ENCODE data around the gene WFDC12.
"Not testable (repeated sequence)": the region's sequence is repeated elsewhere in the genome, so short reads cannot be mapped to it uniquely, and the experiment has no call there.

The WFDC12 gene

DNA sequence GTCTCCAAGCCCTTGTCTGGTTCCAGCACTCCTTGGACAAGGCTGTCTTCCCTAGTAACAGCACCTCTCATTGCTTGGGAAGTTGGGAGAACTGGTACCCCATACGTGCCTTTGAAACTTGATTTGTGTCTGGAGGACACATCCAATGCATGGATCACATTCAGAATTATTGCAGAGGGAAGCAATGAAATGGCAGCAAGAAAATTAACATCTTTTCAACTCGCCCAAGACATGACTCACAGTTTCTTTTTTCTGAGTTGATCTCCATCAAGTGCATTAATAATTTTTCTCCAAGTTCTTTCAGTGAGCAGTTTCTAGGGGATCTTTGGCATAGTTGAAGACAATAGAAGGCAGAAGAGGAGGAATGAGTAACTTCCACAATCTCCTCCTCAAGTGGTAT, 28.1 kb upstream of the WFDC12 start:
- no peak for DNase-seq (ENCODE audit: insufficient read length, low spot score)
- TF ChIP-seq POLR2AphosphoS5 (IDR thresholded peaks at IDR 0.05; ENCODE audit: low read depth, low read length) (no peak), POLR2A (IDR thresholded peaks at IDR 0.05; ENCODE audit: low read depth, low read length) (no peak), TAF1 (IDR thresholded peaks at IDR 0.05; ENCODE audit: low read depth, low read length) (no peak), PAX5 (IDR thresholded peaks at IDR 0.05; ENCODE audit: insufficient read depth, low read length, severe bottlenecking) (no peak), SPI1 (IDR thresholded peaks at IDR 0.05; ENCODE audit: low read depth, low read length) (no peak), POU2F2 (IDR thresholded peaks at IDR 0.05; ENCODE audit: low read depth, low read length) (no peak)
- no peak for FAIRE-seq

DNA sequence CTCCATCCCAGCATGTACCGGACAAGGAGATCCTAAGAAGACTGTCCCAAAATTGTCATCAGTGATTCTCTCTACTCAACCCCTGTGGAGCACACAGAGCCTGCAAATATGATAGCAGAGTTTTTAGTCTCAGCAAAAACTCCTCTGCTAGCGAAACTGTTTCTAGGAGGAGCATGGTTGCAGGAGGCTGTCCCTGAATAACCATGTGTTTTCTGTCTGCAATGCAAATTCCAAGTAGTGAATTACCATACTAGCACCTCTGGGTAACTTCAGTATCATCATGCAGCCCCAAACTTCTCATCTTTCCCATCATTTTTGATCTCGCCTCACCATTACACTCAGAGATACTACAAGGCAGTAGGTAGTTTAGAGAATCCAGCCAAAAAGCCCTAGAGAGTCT, 24.8 kb upstream of the WFDC12 start:
- TF ChIP-seq POLR2AphosphoS5 (IDR thresholded peaks at IDR 0.05; ENCODE audit: low read depth, low read length) (no peak), SPI1 (IDR thresholded peaks at IDR 0.05; ENCODE audit: low read depth, low read length) (no peak), POU2F2 (IDR thresholded peaks at IDR 0.05; ENCODE audit: low read depth, low read length) (no peak), TAF1 (IDR thresholded peaks at IDR 0.05; ENCODE audit: low read depth, low read length) (no peak), PAX5 (IDR thresholded peaks at IDR 0.05; ENCODE audit: insufficient read depth, low read length, severe bottlenecking) (no peak), POLR2A (IDR thresholded peaks at IDR 0.05; ENCODE audit: low read depth, low read length) (no peak)
- FAIRE-seq: no peak
- DNase-seq (ENCODE audit: insufficient read length, low spot score): no peak

DNA sequence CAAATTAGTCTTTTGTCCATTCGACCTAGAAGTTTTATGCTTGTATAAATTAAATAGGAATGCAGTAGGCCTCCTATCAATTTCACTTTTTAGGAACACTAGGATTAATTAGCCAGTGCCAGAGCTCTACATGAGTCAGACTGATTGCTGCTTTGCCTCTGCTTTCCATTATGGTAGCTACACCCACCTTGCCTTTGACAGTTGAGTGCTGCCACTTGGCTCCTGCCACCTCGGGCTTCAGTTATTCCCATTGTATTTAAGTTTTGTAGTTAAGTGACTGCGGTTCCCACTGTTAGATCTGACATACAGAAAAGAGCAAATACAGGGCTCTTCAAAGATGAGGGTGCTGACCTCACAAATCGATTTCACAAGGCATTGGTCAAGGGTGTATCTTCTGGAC, 16.6 kb upstream of the WFDC12 start:
- TF ChIP-seq SPI1 (IDR thresholded peaks at IDR 0.05; ENCODE audit: low read depth, low read length) (no peak), POU2F2 (IDR thresholded peaks at IDR 0.05; ENCODE audit: low read depth, low read length) (no peak), POLR2AphosphoS5 (IDR thresholded peaks at IDR 0.05; ENCODE audit: low read depth, low read length) (no peak), PAX5 (IDR thresholded peaks at IDR 0.05; ENCODE audit: insufficient read depth, low read length, severe bottlenecking) (no peak), POLR2A (IDR thresholded peaks at IDR 0.05; ENCODE audit: low read depth, low read length) (no peak), TAF1 (IDR thresholded peaks at IDR 0.05; ENCODE audit: low read depth, low read length) (no peak)
- FAIRE-seq: no peak
- DNase-seq (ENCODE audit: insufficient read length, low spot score): no peak

DNA sequence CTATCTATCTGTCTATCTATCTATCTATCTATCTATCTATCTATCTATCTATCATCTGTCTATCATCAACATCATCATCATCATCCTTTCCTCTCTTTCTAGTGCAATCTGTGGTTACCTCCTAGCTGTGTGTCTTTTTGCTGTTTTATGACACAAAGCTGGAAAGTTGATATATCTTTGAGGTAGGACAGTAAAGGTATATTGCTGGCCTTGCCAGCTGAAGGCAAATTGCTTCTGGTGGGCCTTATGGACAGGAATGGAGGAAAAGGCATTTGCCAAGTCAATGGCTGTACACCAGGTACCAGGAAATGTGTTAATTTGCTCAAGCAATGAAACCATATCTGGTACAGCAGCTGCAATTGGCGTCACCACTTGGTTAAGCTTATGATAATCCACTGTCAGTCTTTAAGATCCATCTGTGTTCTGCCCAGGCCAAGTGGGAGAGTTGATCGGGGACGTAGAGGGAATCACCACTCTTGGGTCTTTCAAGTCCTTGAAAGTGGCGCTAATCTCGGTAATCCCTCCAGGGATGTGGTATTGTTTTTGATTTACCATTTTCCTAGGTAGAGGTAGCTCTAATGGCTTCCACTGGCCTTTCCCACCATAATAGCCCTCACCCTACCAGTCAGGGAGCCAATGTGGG, 15.6 kb upstream of the WFDC12 start:
- FAIRE-seq; DNase-seq (ENCODE audit: insufficient read length, low spot score): not testable (repeated sequence)

DNA sequence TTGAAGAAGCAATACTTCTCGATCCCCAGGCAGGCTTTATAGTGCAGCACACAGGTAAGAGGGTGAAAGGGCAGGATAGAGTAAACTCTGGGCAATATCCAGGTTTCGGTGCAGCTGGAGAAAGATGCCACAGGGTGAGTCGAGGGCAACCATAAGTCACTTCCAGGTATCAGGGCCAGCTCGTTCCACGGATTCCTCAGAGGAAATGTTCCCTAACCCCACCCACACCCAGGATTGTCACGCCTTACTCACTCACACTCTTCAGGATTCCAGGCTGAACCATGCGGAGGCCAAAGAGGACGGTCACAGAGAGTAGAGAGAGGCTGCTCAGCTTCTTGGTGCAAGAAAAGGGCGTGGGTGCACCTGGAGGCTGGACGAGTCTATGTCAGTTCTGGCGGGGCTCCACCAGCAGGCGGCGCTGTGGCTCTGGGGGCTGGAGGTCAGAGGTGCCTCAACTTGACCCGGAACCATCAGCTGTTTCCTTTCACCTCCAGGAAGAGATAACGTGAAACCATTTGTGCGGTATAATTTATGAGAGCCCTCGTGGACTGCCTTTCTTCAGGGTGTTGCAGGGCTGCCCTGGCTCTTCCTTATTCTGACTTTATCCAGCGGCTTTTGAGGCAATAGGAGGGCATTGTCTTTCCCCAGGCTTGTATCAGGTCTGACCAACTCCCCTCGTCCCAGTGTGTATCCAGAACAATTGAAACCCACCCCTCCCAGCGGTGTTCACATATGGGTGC, 14.5 kb upstream of the WFDC12 start:
- DNase-seq (ENCODE audit: insufficient read length, low spot score) (peak; percentile 33), FAIRE-seq (no peak)

DNA sequence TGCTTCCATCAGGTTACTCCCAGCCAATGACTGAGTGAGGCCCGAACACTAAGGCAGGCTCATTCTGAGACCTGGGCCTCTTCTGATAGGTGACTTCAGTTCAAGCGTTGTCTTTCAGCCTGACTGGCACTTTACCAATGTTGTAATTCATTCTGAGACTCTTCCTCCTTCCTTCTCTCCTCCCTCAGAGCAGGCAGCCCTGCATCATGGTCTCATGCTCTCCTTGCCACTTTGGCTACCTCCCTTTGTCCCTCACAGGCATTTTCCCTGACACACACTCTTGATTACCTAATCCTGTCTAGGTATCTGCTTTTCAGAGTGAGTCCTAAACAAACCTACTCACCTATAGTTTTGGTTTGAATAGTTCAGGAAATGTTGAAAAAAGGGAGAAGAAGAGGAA, 12.6 kb upstream of the WFDC12 start:
- FAIRE-seq: no peak
- no peak for DNase-seq (ENCODE audit: insufficient read length, low spot score)
- TF ChIP-seq SPI1 (IDR thresholded peaks at IDR 0.05; ENCODE audit: low read depth, low read length): no peak
- no peak for TF ChIP-seq TAF1 (IDR thresholded peaks at IDR 0.05; ENCODE audit: low read depth, low read length)
- TF ChIP-seq PAX5 (IDR thresholded peaks at IDR 0.05; ENCODE audit: insufficient read depth, low read length, severe bottlenecking): no peak
- no peak for TF ChIP-seq POLR2AphosphoS5 (IDR thresholded peaks at IDR 0.05; ENCODE audit: low read depth, low read length)
- no peak for TF ChIP-seq POLR2A (IDR thresholded peaks at IDR 0.05; ENCODE audit: low read depth, low read length)
- TF ChIP-seq POU2F2 (IDR thresholded peaks at IDR 0.05; ENCODE audit: low read depth, low read length): no peak

More for the DNA sequence above, 14.5 kb upstream of the WFDC12 start:
- TF ChIP-seq PAX5 (IDR thresholded peaks at IDR 0.05; ENCODE audit: insufficient read depth, low read length, severe bottlenecking) (no peak), POLR2AphosphoS5 (IDR thresholded peaks at IDR 0.05; ENCODE audit: low read depth, low read length) (no peak), POLR2A (IDR thresholded peaks at IDR 0.05; ENCODE audit: low read depth, low read length) (no peak), POU2F2 (IDR thresholded peaks at IDR 0.05; ENCODE audit: low read depth, low read length) (no peak), TAF1 (IDR thresholded peaks at IDR 0.05; ENCODE audit: low read depth, low read length) (no peak), SPI1 (IDR thresholded peaks at IDR 0.05; ENCODE audit: low read depth, low read length) (no peak)

DNA sequence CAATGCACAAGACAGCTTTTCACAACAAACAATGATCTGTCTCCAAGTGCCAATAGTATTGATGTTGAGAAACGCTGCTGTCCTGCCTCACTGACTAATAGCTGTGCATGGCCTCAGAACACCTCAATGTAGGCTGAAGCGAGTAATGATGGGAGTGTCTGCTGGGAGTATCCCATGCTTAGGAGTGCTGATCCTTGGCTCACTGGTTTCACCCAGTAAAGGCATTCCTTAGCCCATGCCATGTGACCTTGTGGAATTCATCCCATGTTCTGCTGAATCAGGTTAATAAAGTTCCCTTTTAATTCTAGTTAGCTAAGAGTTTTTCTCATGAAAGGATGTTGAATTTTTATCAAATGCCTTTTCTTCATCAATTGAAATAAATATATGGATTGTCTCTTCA, 3.8 kb upstream of the WFDC12 start:
- no peak for DNase-seq (ENCODE audit: insufficient read length, low spot score)
- TF ChIP-seq SPI1 (IDR thresholded peaks at IDR 0.05; ENCODE audit: low read depth, low read length): no peak
- TF ChIP-seq PAX5 (IDR thresholded peaks at IDR 0.05; ENCODE audit: insufficient read depth, low read length, severe bottlenecking): no peak
- no peak for TF ChIP-seq POU2F2 (IDR thresholded peaks at IDR 0.05; ENCODE audit: low read depth, low read length)
- TF ChIP-seq TAF1 (IDR thresholded peaks at IDR 0.05; ENCODE audit: low read depth, low read length): no peak
- no peak for TF ChIP-seq POLR2A (IDR thresholded peaks at IDR 0.05; ENCODE audit: low read depth, low read length)
- no peak for TF ChIP-seq POLR2AphosphoS5 (IDR thresholded peaks at IDR 0.05; ENCODE audit: low read depth, low read length)
- FAIRE-seq: peak; percentile 9

DNA sequence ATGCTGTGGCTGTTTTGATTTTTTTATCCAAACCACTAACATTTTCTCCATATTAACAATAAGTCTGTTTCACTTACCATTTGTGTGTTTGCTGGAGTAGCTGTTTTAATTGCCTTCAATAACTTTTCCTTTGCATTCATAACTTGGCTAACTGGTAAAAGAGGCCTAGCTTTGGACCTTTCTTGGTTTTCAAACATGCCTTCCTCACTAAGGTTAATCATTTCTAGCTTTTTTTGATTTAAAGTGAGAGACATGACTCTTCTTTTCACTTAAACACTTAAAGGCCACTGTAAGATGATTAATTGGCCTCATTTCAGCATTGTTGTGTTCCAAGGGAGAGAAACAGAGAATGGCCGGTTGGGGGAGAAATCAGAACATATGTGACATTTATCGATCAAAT, 2.9 kb downstream of the WFDC12 start:
- FAIRE-seq (no peak), DNase-seq (ENCODE audit: insufficient read length, low spot score) (no peak)
- TF ChIP-seq POLR2AphosphoS5 (IDR thresholded peaks at IDR 0.05; ENCODE audit: low read depth, low read length) (no peak), POU2F2 (IDR thresholded peaks at IDR 0.05; ENCODE audit: low read depth, low read length) (no peak), PAX5 (IDR thresholded peaks at IDR 0.05; ENCODE audit: insufficient read depth, low read length, severe bottlenecking) (no peak), POLR2A (IDR thresholded peaks at IDR 0.05; ENCODE audit: low read depth, low read length) (no peak), SPI1 (IDR thresholded peaks at IDR 0.05; ENCODE audit: low read depth, low read length) (no peak), TAF1 (IDR thresholded peaks at IDR 0.05; ENCODE audit: low read depth, low read length) (no peak)

DNA sequence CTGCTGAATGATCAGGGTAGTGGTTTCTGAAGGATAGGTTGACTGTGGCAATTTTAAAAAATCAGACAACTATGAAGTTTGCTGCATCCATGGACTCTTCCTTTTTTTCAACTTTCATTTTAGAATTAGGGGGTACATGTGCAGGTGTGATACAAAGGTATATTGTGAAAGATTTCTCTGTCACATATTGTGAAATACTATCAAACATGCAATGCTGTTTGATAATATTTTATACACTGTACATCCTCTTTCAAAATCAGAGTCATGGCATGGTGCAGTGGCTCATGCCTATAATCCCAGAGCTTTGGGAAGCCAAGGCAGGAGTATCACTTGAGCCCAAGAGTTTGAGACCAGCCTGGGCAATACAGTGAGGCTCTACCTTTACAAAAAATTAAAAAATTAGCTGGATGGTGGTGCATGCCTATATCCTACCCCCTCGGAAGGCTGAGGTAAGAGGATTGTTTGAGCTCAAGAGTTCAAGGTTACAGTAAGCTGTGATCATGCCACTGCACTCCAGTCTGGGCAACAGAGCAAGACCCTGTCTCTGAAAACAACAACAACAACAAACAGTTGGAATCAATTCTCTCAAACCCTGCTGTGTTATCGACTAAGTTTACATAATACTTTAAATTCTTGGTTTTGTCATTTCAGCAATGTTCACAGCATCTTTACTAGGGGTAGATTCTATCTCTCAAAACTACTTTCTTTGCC, 4.6 kb downstream of the WFDC12 start:
- TF ChIP-seq PAX5 (IDR thresholded peaks at IDR 0.05; ENCODE audit: insufficient read depth, low read length, severe bottlenecking) (no peak), POLR2AphosphoS5 (IDR thresholded peaks at IDR 0.05; ENCODE audit: low read depth, low read length) (no peak)
- no peak for DNase-seq (ENCODE audit: insufficient read length, low spot score)
- no peak for FAIRE-seq

All from GM12891 (cell line).